KMS-11 (cell line): Measurements from ENCODE around the gene ARL14EPL.

Experiments
- H2AFZ ChIP-seq: fragments of 200-600 bp; sonication (generic); 2 replicates; pipeline ENCODE4 v1.6.1; 2016; ENCODE audit warnings: antibody characterized with exemption, mixed run types, low read depth
- H3K27ac ChIP-seq: fragments of 200-600 bp; sonication (generic); 2 replicates; pipeline ENCODE4 v1.6.1; 2016; ENCODE audit warnings: mild to moderate bottlenecking, mixed run types
- H3K27me3 ChIP-seq: fragments of 200-600 bp; sonication (generic); 2 replicates; pipeline ENCODE4 v1.6.1; 2017; ENCODE audit warnings: mild to moderate bottlenecking, low read depth, mixed run types, moderate library complexity; ENCODE audit not compliant: insufficient read depth
- H3K36me3 ChIP-seq: fragments of 200-600 bp; sonication (generic); 2 replicates; pipeline ENCODE4 v1.6.1; 2017; ENCODE audit warnings: mild to moderate bottlenecking, mixed run types; ENCODE audit not compliant: insufficient read depth
- H3K4me1 ChIP-seq: fragments of 200-600 bp; sonication (generic); 2 replicates; pipeline ENCODE4 v1.6.1; 2016; ENCODE audit warnings: mild to moderate bottlenecking, low read depth, mixed run types; ENCODE audit not compliant: poor library complexity, severe bottlenecking
- H3K4me2 ChIP-seq: fragments of 200-600 bp; sonication (generic); 2 replicates; pipeline ENCODE4 v1.7.0; 2016; ENCODE audit warnings: mild to moderate bottlenecking, mixed run types
- H3K4me3 ChIP-seq: fragments of 200-600 bp; sonication (generic); IDR thresholded peaks from 2 replicates; pipeline ENCODE4 v1.6.1; 2017; ENCODE audit warnings: low read depth, low read length, mixed read lengths; ENCODE audit not compliant: insufficient read depth
- H3K79me2 ChIP-seq: fragments of 200-600 bp; sonication (generic); 2 replicates; pipeline ENCODE4 v1.6.1; 2016; ENCODE audit warnings: low read depth, mixed run types; ENCODE audit not compliant: insufficient read depth
- H3K9ac ChIP-seq: fragments of 200-600 bp; sonication (generic); 2 replicates; pipeline ENCODE4 v1.6.1; 2016; ENCODE audit warnings: mild to moderate bottlenecking, mixed run types
- H4K20me1 ChIP-seq: fragments of 200-600 bp; sonication (generic); 2 replicates; pipeline ENCODE4 v1.6.1; 2016; ENCODE audit warnings: mild to moderate bottlenecking, mixed run types; ENCODE audit not compliant: insufficient read depth
- TF ChIP-seq, protein P1 (sequence below): fragments of 200-600 bp; sonication (generic); conservative IDR thresholded peaks from 2 replicates; pipeline ENCODE4 v1.6.1; 2017; ENCODE audit warnings: low read depth, mild to moderate bottlenecking, antibody characterized with exemption, low read length, moderate library complexity, mixed read lengths

Gene ARL14EPL

DNA sequence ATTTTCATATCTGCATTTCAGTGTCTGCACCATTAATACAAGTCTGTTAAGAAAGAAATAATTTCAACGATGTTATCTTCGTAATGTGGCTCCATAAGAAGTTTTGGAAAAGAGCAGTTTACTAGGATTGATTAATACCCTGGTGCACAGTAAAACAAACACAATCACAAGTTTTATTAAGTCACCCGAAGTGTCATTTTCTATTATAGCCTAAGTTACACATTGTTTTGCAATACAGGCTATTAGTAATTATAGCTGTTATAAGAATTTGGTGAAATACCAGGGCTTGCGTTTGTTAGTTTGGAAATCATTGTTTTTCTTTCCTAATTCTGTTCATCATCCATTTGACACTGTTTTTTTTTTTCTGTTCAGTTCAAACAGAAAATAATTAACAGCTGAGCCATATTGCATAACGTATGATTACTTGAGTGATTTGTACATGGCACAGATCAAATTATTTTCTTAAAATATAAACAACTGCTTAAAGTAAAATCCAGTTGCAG, 39.4 kb upstream of the ARL14EPL start:
- no peaks in the 10 kb centered on the region for H3K79me2 ChIP-seq
- H3K36me3 ChIP-seq = no peaks in the 10 kb centered on the region
- H3K9ac ChIP-seq = no peak overlapping the region
- H4K20me1 ChIP-seq = no peaks in the 10 kb centered on the region
- H3K4me1 ChIP-seq = no peaks in the 10 kb centered on the region
- no peaks in the 10 kb centered on the region for H3K27me3 ChIP-seq
- no peak overlapping the region for H3K27ac ChIP-seq
- no peak overlapping the region for H2AFZ ChIP-seq
- no peak overlapping the region for H3K4me2 ChIP-seq
- H3K4me3 ChIP-seq = no peak overlapping the region
- TF ChIP-seq, protein P1, sequence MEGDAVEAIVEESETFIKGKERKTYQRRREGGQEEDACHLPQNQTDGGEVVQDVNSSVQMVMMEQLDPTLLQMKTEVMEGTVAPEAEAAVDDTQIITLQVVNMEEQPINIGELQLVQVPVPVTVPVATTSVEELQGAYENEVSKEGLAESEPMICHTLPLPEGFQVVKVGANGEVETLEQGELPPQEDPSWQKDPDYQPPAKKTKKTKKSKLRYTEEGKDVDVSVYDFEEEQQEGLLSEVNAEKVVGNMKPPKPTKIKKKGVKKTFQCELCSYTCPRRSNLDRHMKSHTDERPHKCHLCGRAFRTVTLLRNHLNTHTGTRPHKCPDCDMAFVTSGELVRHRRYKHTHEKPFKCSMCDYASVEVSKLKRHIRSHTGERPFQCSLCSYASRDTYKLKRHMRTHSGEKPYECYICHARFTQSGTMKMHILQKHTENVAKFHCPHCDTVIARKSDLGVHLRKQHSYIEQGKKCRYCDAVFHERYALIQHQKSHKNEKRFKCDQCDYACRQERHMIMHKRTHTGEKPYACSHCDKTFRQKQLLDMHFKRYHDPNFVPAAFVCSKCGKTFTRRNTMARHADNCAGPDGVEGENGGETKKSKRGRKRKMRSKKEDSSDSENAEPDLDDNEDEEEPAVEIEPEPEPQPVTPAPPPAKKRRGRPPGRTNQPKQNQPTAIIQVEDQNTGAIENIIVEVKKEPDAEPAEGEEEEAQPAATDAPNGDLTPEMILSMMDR = no peak

DNA sequence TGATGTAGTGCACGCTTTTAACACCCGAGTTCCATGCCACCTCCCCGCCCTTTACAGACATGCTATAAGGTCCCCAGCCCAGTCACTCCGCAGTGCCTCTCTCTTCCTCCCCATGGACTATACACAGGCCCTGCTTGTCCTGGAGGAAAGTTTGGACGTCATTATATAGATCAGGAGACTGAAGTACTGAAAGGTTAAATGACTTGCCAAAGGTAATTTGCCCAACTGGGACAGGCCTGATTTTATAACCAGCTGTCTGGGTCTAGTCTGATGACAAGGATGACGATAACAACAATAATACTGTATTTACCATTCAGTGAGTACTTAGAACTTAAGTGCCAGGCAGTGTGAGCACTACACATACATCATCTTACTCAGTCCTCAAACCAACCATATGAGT, 36.9 kb upstream of the ARL14EPL start:
- H3K27ac ChIP-seq = no peak overlapping the region
- no peaks in the 10 kb centered on the region for H4K20me1 ChIP-seq
- no peak overlapping the region for H3K4me3 ChIP-seq
- H3K4me2 ChIP-seq = no peak overlapping the region
- no peak overlapping the region for H3K9ac ChIP-seq
- no peaks in the 10 kb centered on the region for H3K27me3 ChIP-seq
- no peaks in the 10 kb centered on the region for H3K79me2 ChIP-seq
- TF ChIP-seq, protein P1 = no peak
- H2AFZ ChIP-seq = no peak overlapping the region
- H3K36me3 ChIP-seq = no peaks in the 10 kb centered on the region
- no peaks in the 10 kb centered on the region for H3K4me1 ChIP-seq

DNA sequence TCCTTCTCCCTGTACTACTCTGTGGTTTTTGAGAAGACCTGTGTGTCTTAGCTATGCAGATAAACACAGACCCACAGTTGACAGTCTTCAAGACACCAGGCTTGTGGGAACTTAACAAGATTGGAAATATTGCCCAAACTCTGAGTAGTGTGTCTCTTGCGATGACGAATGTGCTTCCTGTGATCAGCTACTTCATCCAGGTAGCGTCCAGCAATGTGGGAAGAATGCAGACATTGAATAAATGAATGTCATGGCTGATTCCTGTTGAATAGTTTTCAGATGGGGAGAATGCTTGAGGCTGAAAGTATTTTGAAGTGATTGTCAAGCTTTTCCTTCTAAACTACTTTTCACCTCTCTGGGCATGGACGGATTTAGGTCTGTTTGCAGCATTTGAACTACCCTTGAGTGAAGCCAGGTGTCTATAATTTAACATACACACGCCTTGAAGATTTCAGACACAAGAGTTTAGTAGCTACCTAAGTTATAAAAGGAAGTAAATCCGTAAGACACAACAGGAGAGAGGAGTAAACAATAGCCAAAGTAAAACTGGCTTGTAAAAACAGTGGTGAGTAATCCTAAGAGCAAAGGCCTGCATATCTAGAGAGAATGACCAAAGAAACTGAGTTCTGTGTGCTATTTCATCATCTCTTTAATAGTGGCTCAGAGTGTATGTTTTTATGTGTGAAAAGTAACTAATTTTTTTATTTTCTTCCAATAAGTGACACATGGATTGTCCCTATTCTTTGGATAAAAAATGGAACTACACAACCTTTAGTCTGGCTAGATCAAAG, 30.0 kb upstream of the ARL14EPL start:
- no peaks in the 10 kb centered on the region for H3K36me3 ChIP-seq
- no peak overlapping the region for H3K27ac ChIP-seq
- no peaks in the 10 kb centered on the region for H3K27me3 ChIP-seq
- H3K9ac ChIP-seq = no peak overlapping the region
- TF ChIP-seq, protein P1 = no peak
- no peak overlapping the region for H3K4me3 ChIP-seq
- H3K79me2 ChIP-seq = no peaks in the 10 kb centered on the region
- no peaks in the 10 kb centered on the region for H4K20me1 ChIP-seq
- H3K4me2 ChIP-seq = no peak overlapping the region
- no peak overlapping the region for H2AFZ ChIP-seq
- H3K4me1 ChIP-seq = no peaks in the 10 kb centered on the region

DNA sequence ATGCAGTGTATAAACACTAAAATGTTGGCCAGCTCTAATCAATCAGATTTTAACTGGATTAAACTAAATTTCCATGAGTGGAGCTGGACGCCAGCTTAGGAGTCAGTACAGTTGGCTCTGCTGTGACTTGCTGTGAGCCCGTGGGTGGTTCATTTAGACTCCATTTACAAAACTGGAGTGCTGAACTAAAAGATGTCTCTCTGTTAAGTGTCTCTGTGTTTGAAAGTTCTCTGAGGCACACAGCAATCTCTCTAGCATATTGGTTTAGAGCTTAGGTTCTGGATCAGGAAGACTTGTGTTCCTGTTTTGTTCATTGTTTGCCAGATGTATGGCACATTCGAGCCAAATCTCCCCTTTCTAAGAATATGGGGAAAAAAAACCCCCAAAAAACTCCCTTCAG, 28.0 kb upstream of the ARL14EPL start:
- no peak overlapping the region for H2AFZ ChIP-seq
- no peak overlapping the region for H3K4me3 ChIP-seq
- H3K9ac ChIP-seq = no peak overlapping the region
- H3K4me1 ChIP-seq = no peaks in the 10 kb centered on the region
- no peaks in the 10 kb centered on the region for H3K27me3 ChIP-seq
- TF ChIP-seq, protein P1 = no peak
- no peak overlapping the region for H3K27ac ChIP-seq
- no peak overlapping the region for H3K4me2 ChIP-seq
- H3K79me2 ChIP-seq = no peaks in the 10 kb centered on the region
- no peaks in the 10 kb centered on the region for H3K36me3 ChIP-seq
- H4K20me1 ChIP-seq = no peaks in the 10 kb centered on the region
